AG10803 (cell line): ENCODE results near the gene ALOX5.

ENCODE experiments used
- DNase-seq: peaks from one replicate; pipeline ENCODE4 v3.0.0; 2010; ENCODE audit warnings: low read depth
- H3K4me3 ChIP-seq: 2 replicates; pipeline ENCODE4 v1.5.1; 2011; ENCODE audit warnings: mild to moderate bottlenecking, low read length, control low read depth
- TF ChIP-seq, protein P1 (sequence below): conservative IDR thresholded peaks from 2 replicates; pipeline ENCODE4 v1.5.1; 2011; ENCODE audit warnings: mild to moderate bottlenecking, low read length, control low read depth, inconsistent platforms

Gene ALOX5

DNA sequence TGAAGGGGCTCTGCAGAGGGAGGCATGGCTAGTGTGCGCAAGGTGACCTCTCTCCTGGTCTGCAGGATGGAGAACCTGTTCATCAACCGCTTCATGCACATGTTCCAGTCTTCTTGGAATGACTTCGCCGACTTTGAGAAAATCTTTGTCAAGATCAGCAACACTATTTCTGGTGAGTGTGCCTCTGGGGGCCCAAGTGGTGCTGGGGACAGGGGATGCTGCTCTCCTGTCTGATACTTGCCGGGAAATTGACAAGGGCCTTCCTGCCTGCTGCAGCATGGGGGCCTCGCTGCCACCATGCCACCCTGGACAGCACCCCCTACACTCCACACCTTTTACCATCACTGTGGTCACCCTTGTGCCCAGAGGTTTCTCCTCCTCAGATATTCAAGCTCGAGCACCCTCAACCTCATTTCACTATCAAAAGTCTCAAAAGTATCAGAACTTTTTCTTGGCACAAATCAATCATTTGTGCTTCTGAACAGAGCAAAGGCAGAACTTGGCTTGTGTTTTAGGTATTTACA, 50.0 kb downstream of the ALOX5 start:
- no peak overlapping the region for H3K4me3 ChIP-seq
- no peak for DNase-seq
- TF ChIP-seq, protein P1, sequence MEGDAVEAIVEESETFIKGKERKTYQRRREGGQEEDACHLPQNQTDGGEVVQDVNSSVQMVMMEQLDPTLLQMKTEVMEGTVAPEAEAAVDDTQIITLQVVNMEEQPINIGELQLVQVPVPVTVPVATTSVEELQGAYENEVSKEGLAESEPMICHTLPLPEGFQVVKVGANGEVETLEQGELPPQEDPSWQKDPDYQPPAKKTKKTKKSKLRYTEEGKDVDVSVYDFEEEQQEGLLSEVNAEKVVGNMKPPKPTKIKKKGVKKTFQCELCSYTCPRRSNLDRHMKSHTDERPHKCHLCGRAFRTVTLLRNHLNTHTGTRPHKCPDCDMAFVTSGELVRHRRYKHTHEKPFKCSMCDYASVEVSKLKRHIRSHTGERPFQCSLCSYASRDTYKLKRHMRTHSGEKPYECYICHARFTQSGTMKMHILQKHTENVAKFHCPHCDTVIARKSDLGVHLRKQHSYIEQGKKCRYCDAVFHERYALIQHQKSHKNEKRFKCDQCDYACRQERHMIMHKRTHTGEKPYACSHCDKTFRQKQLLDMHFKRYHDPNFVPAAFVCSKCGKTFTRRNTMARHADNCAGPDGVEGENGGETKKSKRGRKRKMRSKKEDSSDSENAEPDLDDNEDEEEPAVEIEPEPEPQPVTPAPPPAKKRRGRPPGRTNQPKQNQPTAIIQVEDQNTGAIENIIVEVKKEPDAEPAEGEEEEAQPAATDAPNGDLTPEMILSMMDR: no peak

DNA sequence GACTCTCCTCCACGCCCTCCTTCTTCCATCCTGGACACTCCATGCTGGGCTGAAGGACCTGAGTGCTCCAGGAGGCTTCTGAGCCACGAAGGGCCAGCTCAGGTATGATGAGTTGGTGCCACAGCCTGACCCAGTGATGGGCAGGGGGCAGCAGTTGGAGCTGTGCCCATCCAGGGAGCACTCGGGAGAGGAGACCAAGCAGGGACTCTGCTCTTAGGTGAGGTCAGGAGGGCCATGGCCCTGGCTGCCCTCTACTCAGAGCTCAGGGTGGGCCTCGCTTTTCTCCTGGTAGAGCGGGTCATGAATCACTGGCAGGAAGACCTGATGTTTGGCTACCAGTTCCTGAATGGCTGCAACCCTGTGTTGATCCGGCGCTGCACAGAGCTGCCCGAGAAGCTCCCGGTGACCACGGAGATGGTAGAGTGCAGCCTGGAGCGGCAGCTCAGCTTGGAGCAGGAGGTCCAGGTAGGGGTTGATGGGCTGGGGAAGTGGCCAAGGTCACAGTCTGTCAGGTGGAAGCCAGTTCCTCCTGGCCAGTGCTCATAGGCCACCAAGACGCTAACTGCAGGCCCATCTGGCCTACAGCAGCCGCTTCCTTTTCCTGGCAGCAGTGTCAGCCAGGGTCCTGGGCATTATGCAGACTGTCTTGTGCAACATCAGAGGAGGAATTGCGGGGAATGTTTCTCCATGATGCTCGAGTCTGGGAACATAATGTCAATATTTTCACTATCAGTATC, 50.8 kb downstream of the ALOX5 start:
- no peak for DNase-seq
- H3K4me3 ChIP-seq: no peak overlapping the region
- TF ChIP-seq, protein P1: no peak

DNA sequence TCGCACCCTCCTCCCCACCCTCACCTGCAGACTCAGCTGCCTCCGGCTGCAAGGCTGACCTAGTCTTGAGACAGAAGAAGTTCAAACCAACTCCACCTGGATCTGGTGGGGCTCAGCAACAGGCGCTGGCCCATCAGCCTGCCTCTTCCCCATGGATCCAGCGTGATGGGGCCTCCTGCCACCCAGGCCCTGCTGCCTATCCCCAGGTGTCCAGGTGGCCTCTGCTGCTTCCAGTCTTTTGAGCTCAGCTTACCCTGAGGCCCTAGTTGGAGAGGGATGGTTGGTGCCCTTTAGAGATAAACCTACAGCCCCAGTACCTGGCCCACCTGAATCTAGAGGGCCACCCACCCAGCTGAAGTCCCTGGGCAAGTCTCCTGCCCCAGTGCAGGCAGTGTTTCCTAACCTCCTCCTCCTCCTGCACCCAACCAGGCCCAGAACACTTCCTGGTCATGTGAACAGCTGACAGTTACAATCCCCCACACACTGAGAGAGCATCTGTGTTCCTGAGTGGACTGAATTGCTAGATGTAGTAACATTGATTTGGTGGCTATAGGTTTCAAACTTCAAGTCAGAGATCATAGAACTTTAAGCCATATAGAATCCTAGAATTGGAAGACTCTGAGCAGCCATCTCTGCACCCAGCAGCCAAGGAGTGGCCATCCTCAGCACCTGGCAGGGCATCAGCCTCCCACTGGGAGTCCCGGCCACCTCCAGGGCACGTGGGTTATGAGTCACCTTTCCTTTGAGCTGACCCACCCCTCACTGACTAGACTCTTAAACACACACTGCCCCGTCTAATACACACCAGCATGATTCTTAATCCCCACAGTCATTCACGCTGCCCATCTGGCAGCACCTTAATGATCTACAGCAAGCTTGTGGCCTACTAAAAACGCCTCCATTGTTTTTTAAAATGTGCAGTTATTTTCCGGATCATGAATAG, 51.9 kb downstream of the ALOX5 start:
- DNase-seq: no peak
- TF ChIP-seq, protein P1: no peak
- H3K4me3 ChIP-seq: no peak overlapping the region

- no peak overlapping the region for H3K4me3 ChIP-seq
- DNase-seq: no peak
- TF ChIP-seq, protein P1: no peak
Observed at GRCh38 chr10:45427262-45427969, 53.4 kb downstream of the ALOX5 start.

DNA sequence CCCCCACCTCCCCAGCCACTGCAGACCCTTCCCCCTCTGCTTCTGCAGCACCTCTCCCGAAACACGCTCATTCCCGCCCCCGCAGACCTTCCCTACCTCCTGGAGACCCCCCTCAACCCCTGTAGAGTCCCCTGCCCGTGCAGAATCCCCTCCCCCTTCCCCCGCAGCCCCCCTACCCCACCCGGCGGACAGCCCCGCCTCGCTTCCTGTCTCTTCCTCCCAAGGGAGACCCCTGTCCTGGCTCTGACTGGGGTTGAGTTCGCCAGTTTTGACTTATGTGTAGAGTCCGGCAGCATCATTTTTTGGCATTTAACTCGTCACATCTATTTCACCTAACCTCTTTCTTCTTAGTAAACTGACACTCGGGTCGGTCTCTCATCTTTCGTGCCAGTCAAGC, 54.0 kb downstream of the ALOX5 start:
- TF ChIP-seq, protein P1: no peak
- no peak for DNase-seq
- H3K4me3 ChIP-seq: no peak overlapping the region

GRCh38 chr10:45428611-45429510, 54.8 kb downstream of the ALOX5 start:
- no peak overlapping the region for H3K4me3 ChIP-seq
- TF ChIP-seq, protein P1: no peak
- no peak for DNase-seq
